Bronchial epithelial cell (primary cell): ENCODE data around the gene DUSP14. TPM values are rescaled to one million over a fixed set of nuclear protein-coding genes. Genes with fewer than 3 reads are reported as not detected.
"Not testable (repeated sequence)": the region's sequence is repeated elsewhere in the genome, so short reads cannot be mapped to it uniquely, and the experiment has no call there.

Experiments used
- DNase-seq: peaks from one replicate; pipeline ENCODE4 v3.0.0-alpha.2; 2010; ENCODE audit warnings: low read depth
- FAIRE-seq: peaks from 2 replicates; lab custom pipeline; 2011; peaks lifted over from hg19 to GRCh38; lab: Jason Lieb, UNC
- H3K27me3 ChIP-seq: 2 replicates; pipeline ENCODE4 v1.5.1; 2011; ENCODE audit warnings: low read length; ENCODE audit not compliant: control insufficient read depth, insufficient read depth
- H3K36me3 ChIP-seq: 2 replicates; pipeline ENCODE4 v1.5.1; 2011; ENCODE audit warnings: low read length; ENCODE audit not compliant: control insufficient read depth, insufficient read depth
- H3K4me3 ChIP-seq: 2 replicates; pipeline ENCODE4 v1.5.1; 2011; ENCODE audit warnings: mild to moderate bottlenecking, low read depth, low read length, control low read depth
- CTCF ChIP-seq: IDR thresholded peaks from 2 replicates; pipeline ENCODE4 v1.5.1; 2011; ENCODE audit warnings: mild to moderate bottlenecking, moderate library complexity, low read length, control low read depth, inconsistent platforms; ENCODE audit not compliant: insufficient read depth, severe bottlenecking
- total RNA-seq: library from RNA; depleted of rRNA; stranded (reverse); fragments of >200 nt; gene quantifications from 2 replicates; pipeline ENCODE4 v1.2.1, GENCODE V29; 2014

Gene DUSP14
- total RNA-seq, result 68.4 and 79.6 TPM in 2 replicates

DNA sequence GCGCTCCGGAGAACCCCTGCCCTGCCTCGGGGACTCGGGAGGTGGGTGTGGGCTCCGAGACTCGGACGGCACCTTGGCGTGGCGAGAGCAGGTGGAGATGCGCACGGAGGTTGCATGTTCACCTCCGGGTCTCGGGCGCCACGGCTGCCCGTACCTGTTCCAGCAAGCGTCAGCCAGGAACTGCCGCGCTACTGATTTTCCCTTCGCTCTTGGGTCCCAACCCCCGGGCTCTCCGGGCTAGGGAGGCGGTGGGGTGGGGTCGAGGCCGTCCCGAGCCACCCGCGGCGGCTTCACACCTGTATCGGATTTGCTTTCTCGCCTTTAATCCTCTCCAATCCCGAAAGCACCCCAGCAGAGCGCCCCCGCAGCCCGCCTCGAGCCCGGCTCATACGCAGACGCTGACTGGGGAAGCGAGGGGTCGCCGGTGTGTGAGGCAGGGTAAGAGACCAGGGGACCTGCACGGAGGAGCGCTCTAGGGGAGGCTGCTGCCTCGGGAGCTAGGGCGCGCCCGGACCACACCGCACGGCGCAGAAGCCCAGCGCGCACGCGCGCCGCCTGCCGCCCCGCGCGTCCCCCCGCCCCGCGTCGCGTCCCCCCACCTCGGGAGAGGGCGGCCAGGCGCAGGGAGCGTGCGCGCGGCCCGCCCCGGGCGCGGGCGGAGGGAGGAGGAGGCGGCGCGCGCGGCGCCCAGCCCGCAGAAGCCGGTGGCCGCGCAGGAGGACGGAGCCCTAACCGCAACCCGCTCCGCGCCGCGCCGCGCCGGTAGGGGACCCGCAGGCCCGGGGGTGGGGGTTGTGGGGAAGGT lies at the start of gene DUSP14:
TSS of gene DUSP14 (plus strand) at position 695 of the 805 bp plus-strand sequence. CDS start 22,382 bp downstream, outside the sequence.
- DNase-seq, result peak; percentile 49

GRCh38 chr17:37440424-37440823 lies 49.3 kb upstream of the DUSP14 start:
- no peak for TF ChIP-seq CTCF
- Histone ChIP-seq H3K36me3 (peaks cover 9% of the 10 kb centered on the region), H3K4me3 (no peak overlapping the region), H3K27me3 (no peaks in the 10 kb centered on the region)
- FAIRE-seq, result no peak
- DNase-seq, result no peak

More for the DNA sequence above, at the start of gene DUSP14:
- peak; percentile 6 for TF ChIP-seq CTCF
- H3K27me3 ChIP-seq, result no peaks in the 10 kb centered on the region
- H3K36me3 ChIP-seq, result no peaks in the 10 kb centered on the region
- no peak for FAIRE-seq
- peak within 1 kb of the TSS; percentile 67 for H3K4me3 ChIP-seq

- not testable (repeated sequence) for DNase-seq, FAIRE-seq, H3K36me3 ChIP-seq, H3K4me3 ChIP-seq, H3K27me3 ChIP-seq
Measured at GRCh38 chr17:37441369-37442014, 48.2 kb upstream of the DUSP14 start.

GRCh38 chr17:37446027-37446426 lies 43.7 kb upstream of the DUSP14 start:
- TF ChIP-seq CTCF, result no peak
- DNase-seq, result peak; percentile 91
- H3K4me3 ChIP-seq, result no peak overlapping the region
- H3K36me3 ChIP-seq, result peaks cover 5% of the 10 kb centered on the region
- H3K27me3 ChIP-seq, result no peaks in the 10 kb centered on the region
- no peak for FAIRE-seq

- DNase-seq (peak; percentile 78), FAIRE-seq (no peak)
- no peaks in the 10 kb centered on the region for H3K36me3 ChIP-seq
- no peak for TF ChIP-seq CTCF
- H3K27me3 ChIP-seq, result no peaks in the 10 kb centered on the region
- H3K4me3 ChIP-seq, result no peak overlapping the region
Measured at GRCh38 chr17:37447641-37448040, 42.0 kb upstream of the DUSP14 start.

DNA sequence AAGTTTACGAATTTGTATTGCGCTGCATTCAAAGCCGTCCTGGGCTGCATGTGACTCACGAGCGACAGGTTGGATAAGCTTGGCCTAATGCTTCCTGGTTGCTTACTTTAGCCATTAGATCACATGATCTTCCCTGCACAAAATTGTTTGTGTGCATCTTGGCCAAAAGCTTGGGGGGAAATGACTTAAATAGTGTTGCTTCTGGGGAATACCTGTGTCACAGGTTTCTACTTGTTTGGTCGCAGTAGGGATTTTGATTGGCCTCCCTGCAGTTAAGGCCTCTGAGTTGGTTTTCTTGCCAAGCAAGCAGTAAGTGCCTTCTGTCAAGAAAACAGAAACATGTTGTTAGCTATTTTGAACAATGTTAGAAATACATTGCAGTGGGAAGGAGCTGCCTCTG lies 39.6 kb upstream of the DUSP14 start:
- Histone ChIP-seq H3K36me3 (no peaks in the 10 kb centered on the region), H3K27me3 (no peaks in the 10 kb centered on the region), H3K4me3 (no peak overlapping the region)
- FAIRE-seq (no peak), DNase-seq (peak; percentile 95)
- TF ChIP-seq CTCF, result no peak

DNA sequence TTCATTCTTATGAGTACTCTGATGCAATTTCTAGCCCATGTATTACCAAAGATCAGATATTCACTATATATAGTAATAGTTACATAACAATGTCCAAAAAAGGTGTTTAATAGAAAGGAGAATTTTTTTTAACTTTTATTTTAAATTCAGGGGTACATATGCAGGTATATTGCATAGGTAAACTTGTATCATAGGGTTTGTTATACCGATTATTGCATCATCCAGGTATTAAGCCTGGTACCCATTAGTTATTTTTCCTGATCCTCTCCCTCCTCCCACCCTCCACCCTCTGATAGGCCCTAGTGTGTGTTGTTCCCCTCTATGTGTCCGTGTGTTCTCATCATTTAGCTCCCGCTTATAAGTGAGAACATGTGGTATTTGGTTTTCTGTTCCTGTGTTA lies 31.9 kb upstream of the DUSP14 start:
- not testable (repeated sequence) for H3K36me3 ChIP-seq, H3K27me3 ChIP-seq, H3K4me3 ChIP-seq, DNase-seq, FAIRE-seq
